Epithelial cell of umbilical artery (primary cell): ENCODE results near the gene AKAP1. TPM values are rescaled to one million over a fixed set of nuclear protein-coding genes. Genes with fewer than 3 reads are reported as not detected.

ENCODE experiments used
- total RNA-seq: library from RNA; depleted of rRNA; stranded (reverse); fragments of >200 nt; gene quantifications from 2 replicates; pipeline ENCODE4 v1.2.3, GENCODE V29; 2014

AKAP1 gene, protein sequence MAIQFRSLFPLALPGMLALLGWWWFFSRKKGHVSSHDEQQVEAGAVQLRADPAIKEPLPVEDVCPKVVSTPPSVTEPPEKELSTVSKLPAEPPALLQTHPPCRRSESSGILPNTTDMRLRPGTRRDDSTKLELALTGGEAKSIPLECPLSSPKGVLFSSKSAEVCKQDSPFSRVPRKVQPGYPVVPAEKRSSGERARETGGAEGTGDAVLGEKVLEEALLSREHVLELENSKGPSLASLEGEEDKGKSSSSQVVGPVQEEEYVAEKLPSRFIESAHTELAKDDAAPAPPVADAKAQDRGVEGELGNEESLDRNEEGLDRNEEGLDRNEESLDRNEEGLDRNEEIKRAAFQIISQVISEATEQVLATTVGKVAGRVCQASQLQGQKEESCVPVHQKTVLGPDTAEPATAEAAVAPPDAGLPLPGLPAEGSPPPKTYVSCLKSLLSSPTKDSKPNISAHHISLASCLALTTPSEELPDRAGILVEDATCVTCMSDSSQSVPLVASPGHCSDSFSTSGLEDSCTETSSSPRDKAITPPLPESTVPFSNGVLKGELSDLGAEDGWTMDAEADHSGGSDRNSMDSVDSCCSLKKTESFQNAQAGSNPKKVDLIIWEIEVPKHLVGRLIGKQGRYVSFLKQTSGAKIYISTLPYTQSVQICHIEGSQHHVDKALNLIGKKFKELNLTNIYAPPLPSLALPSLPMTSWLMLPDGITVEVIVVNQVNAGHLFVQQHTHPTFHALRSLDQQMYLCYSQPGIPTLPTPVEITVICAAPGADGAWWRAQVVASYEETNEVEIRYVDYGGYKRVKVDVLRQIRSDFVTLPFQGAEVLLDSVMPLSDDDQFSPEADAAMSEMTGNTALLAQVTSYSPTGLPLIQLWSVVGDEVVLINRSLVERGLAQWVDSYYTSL
- total RNA-seq, result 19.8 and 20.2 TPM in 2 replicates

GRCh38 chr17:57084802-57085447, at the start of gene AKAP1:
TSS of gene AKAP1 (plus strand) at chr17:57085246. CDS start at chr17:57105465, 20,219 bp downstream.

Other genes starting within 250 kb of the AKAP1 start
- 14.0 and 49.5 TPM in 2 replicates for gene TRIM25, start 171.2 kb upstream of the AKAP1 start, total RNA-seq
- 16.9 and 22.0 TPM in 2 replicates for gene COIL, start 124.2 kb upstream of the AKAP1 start, total RNA-seq
- 29.2 and 45.6 TPM in 2 replicates for gene SCPEP1, start 107.1 kb upstream of the AKAP1 start, total RNA-seq
- 30.1 and 30.5 TPM in 2 replicates for gene MSI2, start 171.3 kb downstream of the AKAP1 start, total RNA-seq